Kidney (tissue), 14 donors: Measurements from ENCODE around the gene VPS8. TPM values are rescaled to one million over a fixed set of nuclear protein-coding genes. Genes with fewer than 3 reads are reported as not detected.

Experiments used
- DNase-seq, 5 donors: peaks; one replicate each; pipeline ENCODE4 v3.0.0-alpha.2; 2013 to 2020
- FAIRE-seq: peaks from 2 replicates; lab custom pipeline; 2012; peaks lifted over from hg19 to GRCh38; lab: Jason Lieb, UNC
- H3K27ac ChIP-seq, 2 donors: one replicate each; pipeline ENCODE4 v1.7.0; 2013; ENCODE audit warnings: low read depth in 2 of 2, low read length in 2 of 2, inconsistent platforms in 1 of 2
- H3K27me3 ChIP-seq: one replicate; pipeline ENCODE4 v1.7.1; 2013; ENCODE audit warnings: low read length, inconsistent platforms; ENCODE audit not compliant: control insufficient read depth, insufficient read depth
- H3K36me3 ChIP-seq, 3 donors: one replicate each; pipeline versions ENCODE4 v1.7.0 to v1.7.1; 2013; ENCODE audit warnings: low read length in 3 of 3, control low read depth in 1 of 3, inconsistent platforms in 1 of 3; ENCODE audit not compliant: insufficient read depth in 3 of 3, control insufficient read depth in 2 of 3
- H3K4me1 ChIP-seq, 3 donors: one replicate each; pipeline versions ENCODE4 v1.7.0 to v1.7.1; 2013; ENCODE audit warnings: low read length in 3 of 3, inconsistent platforms in 1 of 3, low read depth in 1 of 3; ENCODE audit not compliant: control insufficient read depth in 2 of 3, insufficient read depth in 2 of 3
- H3K4me3 ChIP-seq, 3 donors: one replicate each; pipeline versions ENCODE4 v1.7.0 to v1.8.1; 2013; ENCODE audit warnings: low read length in 3 of 3, control low read depth in 1 of 3, inconsistent platforms in 1 of 3
- H3K9ac ChIP-seq, 3 donors: one replicate each; pipeline versions ENCODE4 v1.7.0 to v1.7.1; 2013; ENCODE audit warnings: low read length in 3 of 3, control low read depth in 1 of 3, inconsistent platforms in 1 of 3
- H3K9me3 ChIP-seq, 3 donors: one replicate each; pipeline versions ENCODE4 v1.7.0 to v1.7.1; 2013; ENCODE audit warnings: low read length in 3 of 3, control low read depth in 1 of 3, inconsistent platforms in 1 of 3; ENCODE audit not compliant: control insufficient read depth in 2 of 3, insufficient read depth in 1 of 3
- intact Hi-C: fragments of 100-400 bp; cut with DNase I; formaldehyde crosslinking; loops from one replicate; pipeline ENCODE4 v1.11.1; 2022
- polyA plus RNA-seq: library from polyadenylated mRNA; stranded (reverse); fragments of 350-450 nt; fragmentation: Illumina TruSeq; extraction: RNeasy Lipid Tissue Mini Kit (QIAGEN cat#74804); gene quantifications from one replicate; pipeline ENCODE4 v1.2.3, GENCODE V29; 2014; ENCODE audit warnings: low read depth, low replicate concordance; ENCODE audit not compliant: insufficient read depth
- total RNA-seq: library from RNA; stranded (reverse); fragmentation: NEBNext Ultra II Directional; extraction: Animal tissue kit (Norgen Biotek cat#: 25700); gene quantifications from one replicate; pipeline ENCODE4 v1.2.1, GENCODE V29; 2021
- TF ChIP-seq, protein P1 (sequence below): IDR thresholded peaks from 3 replicates; pipeline ENCODE4 v1.5.1; 2012; ENCODE audit warnings: mild to moderate bottlenecking, moderate library complexity, borderline replicate concordance; ENCODE audit not compliant: insufficient read depth; ENCODE audit errors: extremely low read depth
- donor health status: control.
- donor health status: control.
- donor health status: control.
- donor health status: control.
- donor health status: control.
- donor health status: DM: yes; HTN: yes; CAD: no.
- donor health status: Normal renal cell carcinoma (clear cell type).

Gene VPS8
- total and polyA plus RNA-seq, 2 donors from 2014 or later = 10.8 to 55.0 TPM

DNA sequence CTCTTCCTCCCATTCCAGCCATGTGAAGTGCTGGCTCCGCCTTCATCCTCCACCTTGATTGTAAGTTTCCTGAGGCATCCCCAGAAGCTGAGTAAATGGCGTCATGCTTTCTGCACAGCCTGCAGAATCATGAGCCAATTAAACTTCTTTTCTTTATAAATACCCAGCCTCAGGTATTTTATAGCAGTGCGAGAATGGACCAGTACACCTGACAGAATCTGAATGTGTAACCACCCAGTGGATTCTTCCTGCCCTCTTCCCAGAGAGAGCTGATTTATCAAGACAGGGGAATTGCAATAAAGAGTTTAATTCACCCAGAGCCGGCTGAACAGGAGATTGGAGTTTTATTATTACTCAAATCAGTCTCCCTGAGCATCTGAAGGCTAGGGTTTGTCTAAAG lies 254.3 kb downstream of the VPS8 start:
- FAIRE-seq (no peak), DNase-seq (no peak)
- intact Hi-C loops = no loop called here
- no peak overlapping the region for H3K9ac ChIP-seq
- H3K4me1 ChIP-seq = no peaks in the 10 kb centered on the region
- no peak overlapping the region for H3K4me3 ChIP-seq
- H3K9me3 ChIP-seq = no peaks in the 10 kb centered on the region
- H3K36me3 ChIP-seq = no peaks in the 10 kb centered on the region
- no peak overlapping the region for H3K27ac ChIP-seq
- no peaks in the 10 kb centered on the region for H3K27me3 ChIP-seq
- TF ChIP-seq, protein P1, sequence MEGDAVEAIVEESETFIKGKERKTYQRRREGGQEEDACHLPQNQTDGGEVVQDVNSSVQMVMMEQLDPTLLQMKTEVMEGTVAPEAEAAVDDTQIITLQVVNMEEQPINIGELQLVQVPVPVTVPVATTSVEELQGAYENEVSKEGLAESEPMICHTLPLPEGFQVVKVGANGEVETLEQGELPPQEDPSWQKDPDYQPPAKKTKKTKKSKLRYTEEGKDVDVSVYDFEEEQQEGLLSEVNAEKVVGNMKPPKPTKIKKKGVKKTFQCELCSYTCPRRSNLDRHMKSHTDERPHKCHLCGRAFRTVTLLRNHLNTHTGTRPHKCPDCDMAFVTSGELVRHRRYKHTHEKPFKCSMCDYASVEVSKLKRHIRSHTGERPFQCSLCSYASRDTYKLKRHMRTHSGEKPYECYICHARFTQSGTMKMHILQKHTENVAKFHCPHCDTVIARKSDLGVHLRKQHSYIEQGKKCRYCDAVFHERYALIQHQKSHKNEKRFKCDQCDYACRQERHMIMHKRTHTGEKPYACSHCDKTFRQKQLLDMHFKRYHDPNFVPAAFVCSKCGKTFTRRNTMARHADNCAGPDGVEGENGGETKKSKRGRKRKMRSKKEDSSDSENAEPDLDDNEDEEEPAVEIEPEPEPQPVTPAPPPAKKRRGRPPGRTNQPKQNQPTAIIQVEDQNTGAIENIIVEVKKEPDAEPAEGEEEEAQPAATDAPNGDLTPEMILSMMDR = no peak

DNA sequence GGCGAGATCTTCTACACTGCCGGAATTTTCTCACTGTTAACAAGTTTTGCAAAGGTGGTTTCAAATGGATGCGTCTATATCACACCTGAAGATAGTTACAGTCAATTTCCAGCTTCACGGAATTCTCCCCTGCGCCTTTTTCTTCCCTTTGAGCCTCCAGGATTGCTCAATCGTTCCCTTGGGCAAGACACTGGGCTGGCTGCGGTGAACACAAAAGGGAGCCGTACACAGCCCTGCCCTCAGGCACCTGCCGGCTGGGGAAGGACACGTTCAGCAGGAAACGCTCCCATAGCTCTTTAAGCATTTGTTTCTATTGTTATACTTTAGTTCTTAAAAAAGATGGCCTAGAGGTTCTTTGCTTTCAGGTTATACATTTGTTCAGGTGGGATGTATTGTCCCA lies 255.2 kb downstream of the VPS8 start:
- H3K27ac ChIP-seq = no peak overlapping the region
- no peaks in the 10 kb centered on the region for H3K9me3 ChIP-seq
- H3K4me1 ChIP-seq = no peaks in the 10 kb centered on the region
- DNase-seq = no peak
- H3K27me3 ChIP-seq = no peaks in the 10 kb centered on the region
- no peak overlapping the region for H3K9ac ChIP-seq
- intact Hi-C loops = no loop called here
- no peak for FAIRE-seq
- no peak overlapping the region for H3K4me3 ChIP-seq
- no peaks in the 10 kb centered on the region for H3K36me3 ChIP-seq
- TF ChIP-seq, protein P1 = no peak

DNA sequence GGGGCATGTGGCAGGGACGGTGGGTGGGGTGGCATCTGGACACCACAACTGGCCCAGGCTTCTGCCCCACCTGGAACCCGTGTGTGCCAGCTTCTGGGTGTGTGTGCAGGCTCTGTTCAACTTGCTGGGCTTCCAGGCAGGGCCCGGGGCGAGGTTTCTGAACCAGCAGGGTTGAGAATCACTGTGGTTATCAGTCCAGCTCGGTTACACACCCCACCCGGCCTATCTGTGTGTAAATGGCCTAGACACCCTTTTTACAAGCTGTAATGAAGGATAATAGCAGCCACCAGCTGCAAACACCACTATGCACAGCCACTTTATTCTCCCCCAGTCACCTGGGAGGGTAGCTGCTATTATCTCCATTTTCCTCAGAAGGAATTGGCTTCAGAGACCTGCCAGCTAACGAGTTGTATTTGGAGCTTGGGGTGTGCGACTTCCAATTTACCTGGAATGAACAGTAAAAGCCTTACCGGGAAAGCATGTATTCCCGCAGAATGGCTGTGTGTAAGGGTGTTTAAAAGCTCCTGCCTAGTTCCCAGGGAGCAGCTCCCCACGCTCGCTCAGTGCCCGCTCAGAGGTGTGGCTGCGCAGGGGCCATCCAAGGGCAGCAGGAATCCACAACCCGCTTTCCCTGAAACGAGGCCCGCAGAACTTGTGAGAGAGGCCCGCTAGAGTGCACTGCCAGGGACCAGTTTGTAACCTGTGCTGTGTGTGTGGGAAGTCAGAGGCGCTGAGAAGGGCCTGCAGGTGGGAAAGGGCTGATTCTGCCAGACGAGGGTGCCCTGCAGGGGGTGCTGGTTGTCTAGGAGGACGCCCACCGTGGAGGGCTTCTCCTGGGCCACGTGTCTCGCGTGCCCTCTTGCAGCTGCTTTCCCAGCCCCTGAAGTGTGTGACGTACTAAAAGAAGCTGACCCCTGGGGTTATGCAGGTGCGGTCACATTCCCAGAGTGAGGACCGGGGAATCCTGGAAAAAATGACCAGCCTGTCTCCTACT lies 257.4 kb downstream of the VPS8 start:
- Histone ChIP-seq H3K4me1 (no peaks in the 10 kb centered on the region), H3K27ac (no peak overlapping the region), H3K9ac (no peak overlapping the region), H3K36me3 (no peaks in the 10 kb centered on the region), H3K9me3 (no peaks in the 10 kb centered on the region), H3K27me3 (no peaks in the 10 kb centered on the region), H3K4me3 (no peak overlapping the region)
- intact Hi-C loops = no loop called here
- DNase-seq (peak in 4 of 5 donors; percentile 42 to 62 (median 53)), FAIRE-seq (no peak)
- TF ChIP-seq, protein P1 = no peak
